ENCODE results near the gene RRP12.
A peak's percentile ranks its signal among the peaks of the same experiment; 100 is the strongest.
"Not testable (repeated sequence)": the region's sequence is repeated elsewhere in the genome, so short reads cannot be mapped to it uniquely, and the experiment has no call there.

Gene RRP12

GRCh38 chr10:97353945-97354344 lies 47.2 kb downstream of the RRP12 start:
- no peak for TF ChIP-seq GABPA (IDR thresholded peaks at IDR 0.05; ENCODE audit: low read depth)
- no peaks in the 10 kb centered on the region for H3K27me3 ChIP-seq (ENCODE audit: insufficient read depth, poor library complexity, severe bottlenecking)
- DNase-seq (ENCODE audit: low read depth in 1 of 2, low spot score in 1 of 2) = peak in 1 of 2 experiments; percentile 45
- no peak overlapping the region for H3K4me3 ChIP-seq (replicated peaks; ENCODE audit: insufficient read depth, low read length)
- peak overlapping the region; percentile 46 for H3K27ac ChIP-seq (replicated peaks)

GRCh38 chr10:97349752-97350513 lies 51.2 kb downstream of the RRP12 start:
- TF ChIP-seq GABPA (IDR thresholded peaks at IDR 0.05; ENCODE audit: low read depth) (no peak), POLR2AphosphoS5 (IDR thresholded peaks at IDR 0.05; ENCODE audit: low read depth) (no peak), SPI1 (IDR thresholded peaks at IDR 0.05; ENCODE audit: borderline replicate concordance, low read depth) (no peak), REST (IDR thresholded peaks at IDR 0.05; ENCODE audit: insufficient replicate concordance, low read depth) (no peak)
- TF ChIP-seq, protein P1, sequence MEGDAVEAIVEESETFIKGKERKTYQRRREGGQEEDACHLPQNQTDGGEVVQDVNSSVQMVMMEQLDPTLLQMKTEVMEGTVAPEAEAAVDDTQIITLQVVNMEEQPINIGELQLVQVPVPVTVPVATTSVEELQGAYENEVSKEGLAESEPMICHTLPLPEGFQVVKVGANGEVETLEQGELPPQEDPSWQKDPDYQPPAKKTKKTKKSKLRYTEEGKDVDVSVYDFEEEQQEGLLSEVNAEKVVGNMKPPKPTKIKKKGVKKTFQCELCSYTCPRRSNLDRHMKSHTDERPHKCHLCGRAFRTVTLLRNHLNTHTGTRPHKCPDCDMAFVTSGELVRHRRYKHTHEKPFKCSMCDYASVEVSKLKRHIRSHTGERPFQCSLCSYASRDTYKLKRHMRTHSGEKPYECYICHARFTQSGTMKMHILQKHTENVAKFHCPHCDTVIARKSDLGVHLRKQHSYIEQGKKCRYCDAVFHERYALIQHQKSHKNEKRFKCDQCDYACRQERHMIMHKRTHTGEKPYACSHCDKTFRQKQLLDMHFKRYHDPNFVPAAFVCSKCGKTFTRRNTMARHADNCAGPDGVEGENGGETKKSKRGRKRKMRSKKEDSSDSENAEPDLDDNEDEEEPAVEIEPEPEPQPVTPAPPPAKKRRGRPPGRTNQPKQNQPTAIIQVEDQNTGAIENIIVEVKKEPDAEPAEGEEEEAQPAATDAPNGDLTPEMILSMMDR (IDR thresholded peaks at IDR 0.05; ENCODE audit: insufficient read depth, low read length) = no peak
- no peak for DNase-seq (ENCODE audit: low read depth in 1 of 2, low spot score in 1 of 2)
- Histone ChIP-seq H3K27me3 (ENCODE audit: insufficient read depth, poor library complexity, severe bottlenecking) (no peaks in the 10 kb centered on the region), H3K27ac (replicated peaks) (no peak overlapping the region), H3K4me3 (replicated peaks; ENCODE audit: insufficient read depth, low read length) (no peak overlapping the region)

- no peak for DNase-seq (ENCODE audit: low read depth in 1 of 2, low spot score in 1 of 2)
- H3K4me3 ChIP-seq (replicated peaks; ENCODE audit: insufficient read depth, low read length) = no peak overlapping the region
- no peaks in the 10 kb centered on the region for H3K27me3 ChIP-seq (ENCODE audit: insufficient read depth, poor library complexity, severe bottlenecking)
- TF ChIP-seq GABPA (IDR thresholded peaks at IDR 0.05; ENCODE audit: low read depth) = no peak
- TF ChIP-seq REST (IDR thresholded peaks at IDR 0.05; ENCODE audit: insufficient replicate concordance, low read depth) = no peak
- no peak for TF ChIP-seq SPI1 (IDR thresholded peaks at IDR 0.05; ENCODE audit: borderline replicate concordance, low read depth)
- TF ChIP-seq, protein P1 (IDR thresholded peaks at IDR 0.05; ENCODE audit: insufficient read depth, low read length) = no peak
- TF ChIP-seq POLR2AphosphoS5 (IDR thresholded peaks at IDR 0.05; ENCODE audit: low read depth) = no peak
- no peak overlapping the region for H3K27ac ChIP-seq (replicated peaks)
Measured at GRCh38 chr10:97347317-97347716, 53.8 kb downstream of the RRP12 start.

- H3K27ac ChIP-seq (replicated peaks) = 0 out of 2 replicates have a peak overlapping the region, but pooled peaks have one; percentile 4
- H3K4me3 ChIP-seq (replicated peaks; ENCODE audit: insufficient read depth, low read length); H3K27me3 ChIP-seq (ENCODE audit: insufficient read depth, poor library complexity, severe bottlenecking): not testable (repeated sequence)
- DNase-seq (ENCODE audit: low read depth in 1 of 2, low spot score in 1 of 2) = peak in 1 of 2 experiments; percentile 67
Measured at GRCh38 chr10:97343664-97344063, 57.5 kb downstream of the RRP12 start.

- no peak for TF ChIP-seq GABPA (IDR thresholded peaks at IDR 0.05; ENCODE audit: low read depth)
- TF ChIP-seq SPI1 (IDR thresholded peaks at IDR 0.05; ENCODE audit: borderline replicate concordance, low read depth) = no peak
- TF ChIP-seq, protein P1 (IDR thresholded peaks at IDR 0.05; ENCODE audit: insufficient read depth, low read length) = no peak
- no peak for TF ChIP-seq POLR2AphosphoS5 (IDR thresholded peaks at IDR 0.05; ENCODE audit: low read depth)
- Histone ChIP-seq H3K27ac (replicated peaks) (no peak overlapping the region), H3K27me3 (ENCODE audit: insufficient read depth, poor library complexity, severe bottlenecking) (no peaks in the 10 kb centered on the region), H3K4me3 (replicated peaks; ENCODE audit: insufficient read depth, low read length) (no peak overlapping the region)
- no peak for DNase-seq (ENCODE audit: low read depth in 1 of 2, low spot score in 1 of 2)
Measured at GRCh38 chr10:97341416-97341815, 59.7 kb downstream of the RRP12 start.
